ENCODE measurements around the gene CNN3. TPM values are rescaled to one million over a fixed set of nuclear protein-coding genes. Genes with fewer than 3 reads are reported as not detected.
A peak's percentile ranks its signal among the peaks of the same experiment; 100 is the strongest.

CNN3 gene
- polyA plus RNA-seq, 2 of the 4 experiments (the other 2 are of a cell fraction) = 61.6 to 83.4 TPM

DNA sequence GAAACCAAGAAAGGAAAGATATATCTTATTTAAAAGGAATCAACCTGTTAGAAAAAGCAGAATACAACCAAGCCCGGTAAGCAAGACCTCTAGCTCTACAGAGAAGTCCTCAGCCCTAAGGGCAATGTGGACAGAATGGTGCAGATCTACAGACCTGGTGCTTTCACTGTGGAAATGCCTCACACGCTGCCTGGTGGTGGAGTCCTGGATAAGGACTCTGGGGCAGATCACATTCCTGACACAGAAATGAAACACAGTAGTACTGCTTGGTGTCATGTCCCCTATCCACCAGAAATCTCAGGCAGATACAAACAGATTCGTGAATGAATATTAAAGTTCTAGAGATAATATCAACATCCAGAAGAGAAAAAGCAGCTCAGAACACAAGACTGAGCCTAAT, 6.8 kb downstream of the CNN3 start:
- Histone ChIP-seq H3K4me2 (no peak overlapping the region), H3K4me3 (no peak overlapping the region), H3K4me1 (peaks cover 34% of the 10 kb centered on the region), H3K9me3 (no peaks in the 10 kb centered on the region), H3K27ac (no peak overlapping the region)
- no peak for FAIRE-seq
- POLR2A ChIA-PET = no interaction called here
- peak in 1 of 2 experiments; percentile 46; a peak in 3 of 6 replicates for ATAC-seq
- no peak for DNase-seq (ENCODE audit: low read depth in 1 of 2, low spot score in 1 of 2)
- CTCF ChIA-PET = interaction anchor here (0.7 to 2.6 kb wide), 3 partner anchors 10 to 66 kb away, joined by 3 to 12 read pairs (median 3); no protein-coding TSS in a partner anchor
- 62% methylated on average over 3 of the region's 3 CpGs for WGBS (ENCODE audit: missing lambda C conversion rate)
- TF ChIP-seq POLR2A (IDR thresholded peaks at IDR 0.05; ENCODE audit: low read length) (no peak), SMC3 (IDR thresholded peaks at IDR 0.05) (no peak), MAFK (IDR thresholded peaks at IDR 0.05; ENCODE audit: partially characterized antibody) (no peak), ZNF302 (CRISPR knock-in tag; IDR thresholded peaks at IDR 0.05) (no peak)
- TF ChIP-seq, protein P1, sequence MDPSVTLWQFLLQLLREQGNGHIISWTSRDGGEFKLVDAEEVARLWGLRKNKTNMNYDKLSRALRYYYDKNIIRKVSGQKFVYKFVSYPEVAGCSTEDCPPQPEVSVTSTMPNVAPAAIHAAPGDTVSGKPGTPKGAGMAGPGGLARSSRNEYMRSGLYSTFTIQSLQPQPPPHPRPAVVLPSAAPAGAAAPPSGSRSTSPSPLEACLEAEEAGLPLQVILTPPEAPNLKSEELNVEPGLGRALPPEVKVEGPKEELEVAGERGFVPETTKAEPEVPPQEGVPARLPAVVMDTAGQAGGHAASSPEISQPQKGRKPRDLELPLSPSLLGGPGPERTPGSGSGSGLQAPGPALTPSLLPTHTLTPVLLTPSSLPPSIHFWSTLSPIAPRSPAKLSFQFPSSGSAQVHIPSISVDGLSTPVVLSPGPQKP (IDR thresholded peaks at IDR 0.05; ENCODE audit: low read depth, low read length) = no peak

DNA sequence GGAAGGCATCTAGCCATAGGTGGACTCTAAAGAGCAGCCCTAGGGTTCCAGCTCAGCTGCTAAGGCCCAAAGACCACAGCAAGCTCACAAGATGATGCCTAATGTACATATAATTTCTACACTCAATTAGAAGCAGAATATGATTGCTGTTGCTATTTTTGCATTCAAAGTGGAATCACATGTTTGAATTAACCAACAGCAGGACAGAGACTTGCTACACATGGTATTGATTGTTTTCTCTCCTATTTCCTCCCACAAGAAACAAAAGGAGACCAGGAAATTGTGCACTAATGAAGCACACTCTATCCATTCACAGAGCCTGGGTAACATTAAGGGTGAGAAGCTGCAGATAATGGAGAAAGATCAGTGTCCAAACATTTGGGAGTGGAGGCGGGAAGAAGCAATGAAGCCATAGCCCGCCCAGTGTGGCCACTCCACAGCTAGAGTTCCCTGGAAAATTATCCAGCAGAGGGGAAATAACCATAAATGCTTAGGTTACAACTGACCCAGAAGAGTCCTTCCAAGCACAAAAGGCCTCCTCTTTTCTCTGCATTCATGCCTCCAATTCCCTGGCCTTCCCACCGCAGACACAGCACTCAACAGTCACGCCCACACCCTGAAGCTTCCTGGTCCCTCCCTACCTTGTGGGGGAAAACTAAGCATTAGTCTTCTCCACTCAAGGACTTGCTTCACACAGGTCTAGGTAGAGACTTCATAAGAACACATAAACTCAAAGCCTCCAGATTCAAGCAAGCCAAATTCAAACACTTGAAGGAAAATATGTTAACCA, 7.5 kb downstream of the CNN3 start:
- POLR2A ChIA-PET = no interaction called here

DNA sequence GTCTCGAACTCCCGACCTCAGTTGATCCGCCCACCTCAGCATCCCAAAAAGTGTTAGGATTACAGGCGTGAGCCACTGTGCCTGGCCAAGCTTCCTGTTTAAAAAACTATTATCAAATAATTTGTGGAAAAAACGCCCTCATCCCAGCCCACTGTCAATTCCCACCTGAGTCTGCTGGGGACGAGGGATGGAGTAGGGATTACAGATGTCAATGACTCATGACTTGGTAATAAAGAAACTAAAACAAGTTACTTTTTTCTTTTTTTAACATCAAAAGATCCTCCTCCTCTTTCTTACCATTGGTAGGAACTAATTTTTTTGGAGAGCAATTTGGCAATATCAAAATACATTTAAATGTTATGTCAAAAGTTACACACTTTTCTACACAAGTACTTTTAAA, 9.7 kb downstream of the CNN3 start:
- CTCF ChIA-PET = interaction anchor here (1.5 kb wide), 1 partner anchor 63 kb away, joined by 6 read pairs; no protein-coding TSS in a partner anchor
- Histone ChIP-seq H3K4me2 (no peak overlapping the region), H3K9me3 (no peaks in the 10 kb centered on the region)

More for the DNA sequence above, 7.5 kb downstream of the CNN3 start:
- 99% methylated on average over 4 of the region's 4 CpGs for WGBS (ENCODE audit: missing lambda C conversion rate)
- CTCF ChIA-PET = interaction anchor here (1.0 to 2.6 kb wide), 2 partner anchors 10 to 65 kb away, joined by 3 to 12 read pairs; no protein-coding TSS in a partner anchor
- Histone ChIP-seq H3K9me3 (no peaks in the 10 kb centered on the region), H3K27ac (no peak overlapping the region), H3K4me3 (no peak overlapping the region), H3K4me1 (peaks cover 27% of the 10 kb centered on the region), H3K4me2 (no peak overlapping the region)
- DNase-seq (ENCODE audit: low read depth in 1 of 2, low spot score in 1 of 2) (no peak), FAIRE-seq (no peak), ATAC-seq (no peak; a peak in 1 of 6 replicates)
- TF ChIP-seq RCOR1 (IDR thresholded peaks at IDR 0.05; ENCODE audit: low read depth, low read length) (no peak), TFCP2L1 (CRISPR knock-in tag; IDR thresholded peaks at IDR 0.05) (no peak), ZNF302 (CRISPR knock-in tag; IDR thresholded peaks at IDR 0.05) (no peak), RARB (CRISPR knock-in tag; IDR thresholded peaks at IDR 0.05) (no peak), HOXA7 (CRISPR knock-in tag; IDR thresholded peaks at IDR 0.05) (no peak), FOXS1 (CRISPR knock-in tag; IDR thresholded peaks at IDR 0.05) (no peak), EHF (CRISPR knock-in tag; IDR thresholded peaks at IDR 0.05) (no peak), NFE2L2 (conservative IDR thresholded peaks at IDR 0.05; ENCODE audit: low read length) (no peak), MYC (IDR thresholded peaks at IDR 0.05; ENCODE audit: borderline replicate concordance, low read length) (no peak), CBX2 (IDR thresholded peaks at IDR 0.05; ENCODE audit: borderline replicate concordance, low read depth) (no peak)
- TF ChIP-seq, protein P2, sequence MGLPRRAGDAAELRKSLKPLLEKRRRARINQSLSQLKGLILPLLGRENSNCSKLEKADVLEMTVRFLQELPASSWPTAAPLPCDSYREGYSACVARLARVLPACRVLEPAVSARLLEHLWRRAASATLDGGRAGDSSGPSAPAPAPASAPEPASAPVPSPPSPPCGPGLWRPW (IDR thresholded peaks at IDR 0.05) = no peak
- TF ChIP-seq, protein P3, sequence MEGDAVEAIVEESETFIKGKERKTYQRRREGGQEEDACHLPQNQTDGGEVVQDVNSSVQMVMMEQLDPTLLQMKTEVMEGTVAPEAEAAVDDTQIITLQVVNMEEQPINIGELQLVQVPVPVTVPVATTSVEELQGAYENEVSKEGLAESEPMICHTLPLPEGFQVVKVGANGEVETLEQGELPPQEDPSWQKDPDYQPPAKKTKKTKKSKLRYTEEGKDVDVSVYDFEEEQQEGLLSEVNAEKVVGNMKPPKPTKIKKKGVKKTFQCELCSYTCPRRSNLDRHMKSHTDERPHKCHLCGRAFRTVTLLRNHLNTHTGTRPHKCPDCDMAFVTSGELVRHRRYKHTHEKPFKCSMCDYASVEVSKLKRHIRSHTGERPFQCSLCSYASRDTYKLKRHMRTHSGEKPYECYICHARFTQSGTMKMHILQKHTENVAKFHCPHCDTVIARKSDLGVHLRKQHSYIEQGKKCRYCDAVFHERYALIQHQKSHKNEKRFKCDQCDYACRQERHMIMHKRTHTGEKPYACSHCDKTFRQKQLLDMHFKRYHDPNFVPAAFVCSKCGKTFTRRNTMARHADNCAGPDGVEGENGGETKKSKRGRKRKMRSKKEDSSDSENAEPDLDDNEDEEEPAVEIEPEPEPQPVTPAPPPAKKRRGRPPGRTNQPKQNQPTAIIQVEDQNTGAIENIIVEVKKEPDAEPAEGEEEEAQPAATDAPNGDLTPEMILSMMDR (IDR thresholded peaks at IDR 0.05) = no peak

More for the DNA sequence above, 9.7 kb downstream of the CNN3 start:
- DNase-seq (ENCODE audit: low read depth in 1 of 2, low spot score in 1 of 2) (no peak), FAIRE-seq (no peak), ATAC-seq (no peak)
- H3K27ac ChIP-seq = no peak overlapping the region
- no peak for TF ChIP-seq POLR2A (IDR thresholded peaks at IDR 0.05; ENCODE audit: low read length)
- TF ChIP-seq, protein P4, sequence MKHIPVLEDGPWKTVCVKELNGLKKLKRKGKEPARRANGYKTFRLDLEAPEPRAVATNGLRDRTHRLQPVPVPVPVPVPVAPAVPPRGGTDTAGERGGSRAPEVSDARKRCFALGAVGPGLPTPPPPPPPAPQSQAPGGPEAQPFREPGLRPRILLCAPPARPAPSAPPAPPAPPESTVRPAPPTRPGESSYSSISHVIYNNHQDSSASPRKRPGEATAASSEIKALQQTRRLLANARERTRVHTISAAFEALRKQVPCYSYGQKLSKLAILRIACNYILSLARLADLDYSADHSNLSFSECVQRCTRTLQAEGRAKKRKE (CRISPR knock-in tag; IDR thresholded peaks at IDR 0.05; ENCODE audit: low read depth) = no peak
- TF ChIP-seq CHD4 (IDR thresholded peaks at IDR 0.05; ENCODE audit: borderline replicate concordance) = no peak
- no peak for TF ChIP-seq HOXB13 (CRISPR knock-in tag; IDR thresholded peaks at IDR 0.05; ENCODE audit: low read depth)
- no peak for TF ChIP-seq NPAS2 (CRISPR knock-in tag; IDR thresholded peaks at IDR 0.05; ENCODE audit: borderline replicate concordance)
- no peak for TF ChIP-seq ZNF302 (CRISPR knock-in tag; IDR thresholded peaks at IDR 0.05)
- TF ChIP-seq MAFK (IDR thresholded peaks at IDR 0.05; ENCODE audit: partially characterized antibody) = no peak
- TF ChIP-seq ZSCAN20 (CRISPR knock-in tag; IDR thresholded peaks at IDR 0.05) = no peak
- TF ChIP-seq SMC3 (IDR thresholded peaks at IDR 0.05) = no peak
- no peak for TF ChIP-seq NFE2L2 (conservative IDR thresholded peaks at IDR 0.05; ENCODE audit: low read length)
- no peak for TF ChIP-seq RARB (CRISPR knock-in tag; IDR thresholded peaks at IDR 0.05)
- TF ChIP-seq CHD2 (IDR thresholded peaks at IDR 0.05; ENCODE audit: low read length, partially characterized antibody) = no peak
- TF ChIP-seq TP53 (CRISPR knock-in tag; IDR thresholded peaks at IDR 0.05) = no peak
- TF ChIP-seq, protein P3 (IDR thresholded peaks at IDR 0.05) = no peak
- no peak for TF ChIP-seq RAD21 (conservative IDR thresholded peaks at IDR 0.05 in 1 of 2, IDR thresholded peaks at IDR 0.05 in 1 of 2)
- no peak for TF ChIP-seq NR3C1 (IDR thresholded peaks at IDR 0.05)
- TF ChIP-seq, protein P5, sequence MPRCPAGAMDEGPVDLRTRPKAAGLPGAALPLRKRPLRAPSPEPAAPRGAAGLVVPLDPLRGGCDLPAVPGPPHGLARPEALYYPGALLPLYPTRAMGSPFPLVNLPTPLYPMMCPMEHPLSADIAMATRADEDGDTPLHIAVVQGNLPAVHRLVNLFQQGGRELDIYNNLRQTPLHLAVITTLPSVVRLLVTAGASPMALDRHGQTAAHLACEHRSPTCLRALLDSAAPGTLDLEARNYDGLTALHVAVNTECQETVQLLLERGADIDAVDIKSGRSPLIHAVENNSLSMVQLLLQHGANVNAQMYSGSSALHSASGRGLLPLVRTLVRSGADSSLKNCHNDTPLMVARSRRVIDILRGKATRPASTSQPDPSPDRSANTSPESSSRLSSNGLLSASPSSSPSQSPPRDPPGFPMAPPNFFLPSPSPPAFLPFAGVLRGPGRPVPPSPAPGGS (IDR thresholded peaks at IDR 0.05) = no peak
- WGBS (ENCODE audit: missing lambda C conversion rate) = 85% methylated on average over 6 of the region's 6 CpGs
- no peak overlapping the region for H3K4me3 ChIP-seq
- peaks cover 11% of the 10 kb centered on the region for H3K4me1 ChIP-seq
- POLR2A ChIA-PET = no interaction called here

All from A549 (cell line).